Esophagus mucosa (tissue), 1 donor: ENCODE results near the gene SBF1. TPM values are rescaled to one million over a fixed set of nuclear protein-coding genes. Genes with fewer than 3 reads are reported as not detected.
A peak's percentile ranks its signal among the peaks of the same experiment; 100 is the strongest.
"Not testable (repeated sequence)": the region's sequence is repeated elsewhere in the genome, so short reads cannot be mapped to it uniquely, and the experiment has no call there.

Experiments
- ATAC-seq: fragments of 200-7000 bp; cut with Tn5 transposase; one replicate; pipeline ENCODE4 v1.9.1; 2020
- total RNA-seq: library from RNA; stranded (reverse); gene quantifications from one replicate; pipeline ENCODE4 v1.2.4, GENCODE V29; 2023
- donor health status: DM: yes; HTN: yes; CAD: no.

SBF1 gene
- total RNA-seq, 1 donor from 2014 or later: 55.0 TPM

GRCh38 chr22:50444663-50445062, 30.2 kb downstream of the SBF1 start:
- no peak for ATAC-seq

- ATAC-seq: peak; percentile 1
These were observed 30.8 kb downstream of the SBF1 start for GRCh38 chr22:50443801-50444625.

GRCh38 chr22:50443197-50443596, 31.6 kb downstream of the SBF1 start:
- no peak for ATAC-seq

GRCh38 chr22:50441428-50441993, 33.3 kb downstream of the SBF1 start:
- no peak for ATAC-seq

- ATAC-seq: no peak
These were observed 34.1 kb downstream of the SBF1 start for GRCh38 chr22:50440544-50441249.

GRCh38 chr22:50439871-50440331, 34.9 kb downstream of the SBF1 start:
- no peak for ATAC-seq

- no peak for ATAC-seq
These were observed 35.4 kb downstream of the SBF1 start for GRCh38 chr22:50439314-50439870.

- no peak for ATAC-seq
These were observed 36.2 kb downstream of the SBF1 start for GRCh38 chr22:50438305-50439275.

GRCh38 chr22:50437511-50438304, 37.1 kb downstream of the SBF1 start:
- no peak for ATAC-seq

GRCh38 chr22:50436841-50437341, 37.9 kb downstream of the SBF1 start:
- ATAC-seq: no peak

GRCh38 chr22:50436015-50436830, 38.6 kb downstream of the SBF1 start:
- ATAC-seq: no peak

- ATAC-seq: peak; percentile 38
These were observed 39.4 kb downstream of the SBF1 start for GRCh38 chr22:50435291-50436014.

- ATAC-seq: no peak
These were observed 40.0 kb downstream of the SBF1 start for GRCh38 chr22:50434849-50435248.

- not testable (repeated sequence) for ATAC-seq
These were observed 41.8 kb downstream of the SBF1 start for GRCh38 chr22:50432877-50433510.

GRCh38 chr22:50432131-50432876, 42.5 kb downstream of the SBF1 start:
- peak; percentile 6 for ATAC-seq

- no peak for ATAC-seq
These were observed 49.5 kb downstream of the SBF1 start for GRCh38 chr22:50425179-50425916.

GRCh38 chr22:50423956-50424355, 50.9 kb downstream of the SBF1 start:
- peak; percentile 23 for ATAC-seq
